GM12801 (cell line): Measurements from ENCODE around the gene NR2F1-AS1.

Experiments
- TF ChIP-seq, protein P1 (sequence below): IDR thresholded peaks from one replicate; pipeline ENCODE4 v1.5.1; 2011; ENCODE audit warnings: control low read depth; ENCODE audit not compliant: insufficient read length; ENCODE audit errors: extremely low read depth

NR2F1-AS1 gene

DNA sequence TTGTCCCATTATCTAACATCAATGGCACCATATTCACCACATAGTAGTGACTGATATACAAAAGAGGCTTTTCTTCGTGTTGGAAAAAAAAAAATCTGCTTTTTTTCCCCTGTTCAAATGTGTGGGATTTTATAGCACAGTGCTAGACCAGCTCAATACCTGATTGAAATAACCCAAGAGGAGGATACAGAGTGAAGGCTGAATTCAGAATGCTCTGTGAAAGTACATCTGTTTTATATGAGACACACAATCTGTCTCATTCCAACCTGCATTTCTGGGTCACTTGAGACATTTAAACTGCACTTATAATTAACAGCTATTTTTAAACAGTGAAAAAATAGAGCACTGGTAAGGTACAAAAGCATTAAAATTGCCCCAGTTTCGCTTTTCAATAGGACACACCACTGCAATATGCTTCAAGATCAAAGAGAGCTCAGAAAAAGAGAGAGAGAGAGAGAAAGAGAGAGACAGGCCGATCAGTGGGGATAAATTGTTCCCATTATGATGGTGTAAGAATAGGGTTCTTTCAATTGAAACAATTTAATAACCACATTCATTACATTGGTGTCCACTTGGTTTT is 179.3 kb downstream of the NR2F1-AS1 start:
- TF ChIP-seq, protein P1, sequence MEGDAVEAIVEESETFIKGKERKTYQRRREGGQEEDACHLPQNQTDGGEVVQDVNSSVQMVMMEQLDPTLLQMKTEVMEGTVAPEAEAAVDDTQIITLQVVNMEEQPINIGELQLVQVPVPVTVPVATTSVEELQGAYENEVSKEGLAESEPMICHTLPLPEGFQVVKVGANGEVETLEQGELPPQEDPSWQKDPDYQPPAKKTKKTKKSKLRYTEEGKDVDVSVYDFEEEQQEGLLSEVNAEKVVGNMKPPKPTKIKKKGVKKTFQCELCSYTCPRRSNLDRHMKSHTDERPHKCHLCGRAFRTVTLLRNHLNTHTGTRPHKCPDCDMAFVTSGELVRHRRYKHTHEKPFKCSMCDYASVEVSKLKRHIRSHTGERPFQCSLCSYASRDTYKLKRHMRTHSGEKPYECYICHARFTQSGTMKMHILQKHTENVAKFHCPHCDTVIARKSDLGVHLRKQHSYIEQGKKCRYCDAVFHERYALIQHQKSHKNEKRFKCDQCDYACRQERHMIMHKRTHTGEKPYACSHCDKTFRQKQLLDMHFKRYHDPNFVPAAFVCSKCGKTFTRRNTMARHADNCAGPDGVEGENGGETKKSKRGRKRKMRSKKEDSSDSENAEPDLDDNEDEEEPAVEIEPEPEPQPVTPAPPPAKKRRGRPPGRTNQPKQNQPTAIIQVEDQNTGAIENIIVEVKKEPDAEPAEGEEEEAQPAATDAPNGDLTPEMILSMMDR = no peak

DNA sequence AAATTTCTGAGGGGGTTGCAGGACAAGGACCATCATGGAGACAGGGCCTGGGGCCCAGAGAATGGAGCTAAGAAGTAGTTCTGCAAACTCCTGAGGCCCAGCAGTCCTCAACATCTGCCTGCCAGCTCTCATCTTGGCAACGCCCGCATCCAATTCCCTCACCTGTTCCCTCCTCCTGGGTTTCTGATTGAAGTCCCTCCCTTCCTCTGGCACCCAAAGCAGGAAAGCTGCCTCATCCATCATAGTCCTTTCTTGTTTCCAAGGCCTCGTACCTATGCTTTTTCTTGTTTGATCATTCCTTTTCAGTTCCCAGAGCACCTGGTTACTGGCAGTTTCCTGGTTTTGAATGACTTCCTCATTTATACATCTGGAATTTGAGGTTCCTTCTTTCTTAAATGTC is 181.3 kb downstream of the NR2F1-AS1 start:
- TF ChIP-seq, protein P1 = no peak

DNA sequence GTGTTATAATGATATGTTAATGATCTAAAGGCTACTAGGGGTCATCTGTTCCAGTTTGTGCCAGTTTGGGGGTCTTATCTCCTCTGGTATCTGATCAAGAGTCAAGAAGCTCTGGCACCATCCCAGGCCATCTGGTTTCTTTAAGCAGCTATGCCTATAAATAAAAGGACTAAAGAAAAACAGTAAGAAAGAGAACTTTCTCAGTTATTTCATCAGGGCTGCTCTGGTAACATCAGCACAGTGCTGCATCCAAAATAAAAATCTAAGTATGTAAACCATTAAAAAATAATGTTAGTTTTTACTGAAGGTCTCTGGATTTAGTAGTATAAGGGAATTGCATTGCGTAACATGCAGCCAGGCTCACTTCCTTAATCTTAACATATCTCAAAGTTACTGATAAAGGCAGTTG is 185.0 kb downstream of the NR2F1-AS1 start:
- TF ChIP-seq, protein P1 = no peak

DNA sequence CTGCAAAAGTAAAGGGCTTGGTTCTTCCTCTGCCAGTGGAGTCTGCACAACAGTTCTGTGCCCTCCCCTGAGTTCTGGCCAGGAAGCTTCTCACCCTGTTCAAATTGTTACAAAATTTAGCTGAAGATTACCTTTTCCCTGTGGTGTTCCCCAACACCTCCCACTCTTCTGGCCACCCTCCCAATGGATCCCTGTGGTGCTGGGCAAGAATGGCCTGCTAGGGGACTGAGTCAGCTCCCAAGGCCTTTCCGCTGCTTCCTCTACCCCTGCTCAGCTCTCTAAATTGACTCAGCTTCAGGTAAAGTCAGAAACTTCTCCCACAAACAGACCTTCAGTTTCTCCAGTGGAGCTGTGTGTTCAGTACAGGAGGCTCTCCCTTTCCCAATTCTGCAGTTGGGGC is 186.0 kb downstream of the NR2F1-AS1 start:
- TF ChIP-seq, protein P1 = no peak

DNA sequence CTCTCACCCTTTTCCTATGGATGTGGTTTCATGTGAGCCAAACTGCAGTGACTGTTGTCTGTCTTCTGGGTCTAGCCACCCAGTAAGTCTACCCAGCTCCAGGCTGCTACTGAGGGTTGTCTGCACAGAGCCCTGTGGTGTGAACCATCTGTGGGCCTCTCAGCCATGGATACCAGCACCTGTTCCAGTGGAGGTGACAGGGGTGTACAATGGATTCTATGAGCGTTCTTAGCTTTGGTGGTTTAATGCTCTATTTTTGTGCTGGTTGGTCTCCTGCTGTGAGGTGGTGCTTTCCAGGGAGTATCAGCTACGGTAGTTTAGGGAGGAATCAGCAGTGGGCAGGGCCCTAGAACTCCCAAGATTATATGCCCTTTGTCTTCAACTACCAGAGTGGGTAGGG is 186.7 kb downstream of the NR2F1-AS1 start:
- TF ChIP-seq, protein P1 = no peak

DNA sequence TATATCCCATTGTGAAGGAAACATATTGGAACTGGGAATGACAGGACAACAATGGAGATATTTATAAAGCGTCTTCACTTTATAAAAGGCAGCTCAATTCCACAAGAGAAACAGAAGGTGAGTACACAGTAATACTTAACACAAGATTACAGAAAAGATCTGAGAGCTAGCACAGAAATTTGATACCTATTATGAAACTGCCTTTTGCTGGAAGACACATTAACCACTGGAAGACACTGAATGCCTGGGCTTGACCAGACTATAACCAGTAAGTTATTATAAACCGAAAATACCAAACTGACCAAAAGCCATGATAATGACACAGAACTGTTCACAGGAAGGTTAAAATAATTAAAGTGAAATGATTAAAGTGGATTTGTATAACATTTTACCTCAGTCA is 195.4 kb downstream of the NR2F1-AS1 start:
- TF ChIP-seq, protein P1 = no peak

DNA sequence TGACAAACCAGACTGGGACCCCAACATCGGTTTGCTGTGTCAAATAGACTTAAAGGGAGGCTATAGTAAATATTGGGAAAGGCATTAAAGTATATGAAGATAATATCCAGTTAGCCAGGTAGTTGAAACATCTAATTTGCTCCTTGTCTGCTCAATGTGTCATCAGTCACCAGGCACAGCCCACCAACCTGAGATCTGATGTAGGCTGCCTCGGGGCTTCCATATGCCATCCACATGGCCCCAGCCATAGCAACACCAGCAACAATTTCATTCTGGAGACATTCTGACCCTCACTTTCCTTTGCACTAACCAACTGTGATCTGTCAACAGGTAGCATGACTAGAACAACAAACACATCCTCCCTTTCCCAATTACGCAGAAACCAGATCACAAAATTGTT is 196.0 kb downstream of the NR2F1-AS1 start:
- TF ChIP-seq, protein P1 = no peak
